Stomach (tissue), 9 donors: Measurements from ENCODE around the gene ATF5. TPM values are rescaled to one million over a fixed set of nuclear protein-coding genes. Genes with fewer than 3 reads are reported as not detected.

Source experiments
- DNase-seq, 2 donors: peaks; one replicate each; pipeline versions ENCODE4 v3.0.0 to v3.0.0-alpha.2; 2013 to 2019
- H3K27ac ChIP-seq, 5 donors: fragments of 200-600 bp in 4 of 5; sonication (generic) in 4 of 5; one replicate each; pipeline ENCODE4 v1.5.1; 2013 to 2019; ENCODE audit warnings: mild to moderate bottlenecking in 1 of 5, moderate library complexity in 1 of 5
- H3K27me3 ChIP-seq, 3 donors: fragments of 200-600 bp; sonication (generic); one replicate each; pipeline ENCODE4 v1.5.1; 2017 to 2019; ENCODE audit warnings: mixed run types in 1 of 3
- H3K36me3 ChIP-seq, 4 donors: fragments of 200-600 bp; sonication (generic); 1 replicate in 3 of 4; 2 replicates in 1 of 4; pipeline ENCODE4 v1.5.1; 2016 to 2019
- H3K4me1 ChIP-seq, 4 donors: fragments of 200-600 bp; sonication (generic); one replicate each; pipeline ENCODE4 v1.5.1; 2016 to 2019
- H3K4me3 ChIP-seq, 4 donors: fragments of 200-600 bp; sonication (generic) in 3 of 4; one replicate each; pipeline ENCODE4 v1.5.1; 2016 to 2019; ENCODE audit warnings: mild to moderate bottlenecking in 1 of 4
- H3K9me3 ChIP-seq, 4 donors: fragments of 200-600 bp; sonication (generic); one replicate each; pipeline ENCODE4 v1.5.1; 2016 to 2019
- CTCF ChIP-seq, 7 experiments: fragments of 450-650 bp in 4 of 7; fragments of 200-600 bp in 3 of 7; sonication (generic) in 3 of 7; IDR thresholded peaks; one replicate each; pipeline ENCODE4 v1.5.1; 2016 to 2019; ENCODE audit warnings: antibody characterized with exemption in 7 of 7, control low read depth in 2 of 7, mild to moderate bottlenecking in 1 of 7
- EP300 ChIP-seq: sonication (generic); formaldehyde crosslinking; IDR thresholded peaks from one replicate; pipeline ENCODE4 v1.6.1; 2017; ENCODE audit warnings: antibody characterized with exemption
- POLR2A ChIP-seq, 4 donors: fragments of 450-650 bp; IDR thresholded peaks; one replicate each; pipeline ENCODE4 v1.6.1; 2016; ENCODE audit warnings: antibody characterized with exemption in 4 of 4, control low read depth in 2 of 4, mild to moderate bottlenecking in 1 of 4, moderate library complexity in 1 of 4
- POLR2AphosphoS5 ChIP-seq, 3 donors: sonication (generic); formaldehyde crosslinking; IDR thresholded peaks; one replicate each; pipeline ENCODE4 v1.6.1; 2016; ENCODE audit warnings: antibody characterized with exemption in 3 of 3
- WGBS, 5 donors: extraction: QIAGEN DNeasy Blood & Tissue Kit in 3 of 5; methylation state at CpG; one replicate each; pipeline versions ENCODE4 v1.1.5 to v1.1.7; 2013 to 2018; 5-methylcytosine and 5-hydroxymethylcytosine counted together
- intact Hi-C: fragments of 100-400 bp; cut with DNase I; formaldehyde crosslinking; loops from one replicate; pipeline ENCODE4 v1.15.1; 2023; ENCODE audit warnings: low total_unique reads
- polyA plus RNA-seq, 3 donors: library from polyadenylated mRNA; stranded (reverse); fragments of 200-250 nt; gene quantifications; one replicate each; pipeline ENCODE4 v1.2.3, GENCODE V29; 2013
- total RNA-seq, 5 donors: library from RNA; depleted of rRNA; stranded (reverse); fragments of >200 nt; gene quantifications; one replicate each; pipeline versions ENCODE4 v1.1.0 to v1.2.3, GENCODE V29; 2014 to 2016
- donor health status: healthy with polysubstance abuse.
- donor health status: Bipolar disorder and iron deficiency.
- donor health status: healthy.

ATF5 gene
- total and polyA plus RNA-seq, 8 donors = 2.2 to 40.3 (median 9.9) TPM

GRCh38 chr19:49931293-49932040 is 2.5 kb downstream of the ATF5 start:
- no peak for TF ChIP-seq POLR2AphosphoS5 (IDR thresholded peaks at IDR 0.05)
- no peak for TF ChIP-seq EP300
- TF ChIP-seq POLR2A (IDR thresholded peaks at IDR 0.05) = no peak
- no peak for TF ChIP-seq CTCF (IDR thresholded peaks at IDR 0.05)
- Histone ChIP-seq H3K4me3 (no peak overlapping the region), H3K27me3 (no peaks in the 10 kb centered on the region), H3K36me3 (peaks cover 6 to 41% (median 25%) of the 10 kb centered on the region in 4 donors), H3K4me1 (peaks cover 15 to 33% (median 28%) of the 10 kb centered on the region in 4 donors), H3K27ac (no peak overlapping the region), H3K9me3 (no peaks in the 10 kb centered on the region)
- intact Hi-C loops = no loop called here
- WGBS, 5 donors = 89 to 98% (median 94%) methylated on average over 7 of the region's 7 CpGs
- no peak for DNase-seq

- no peak overlapping the region for H3K27ac ChIP-seq
- no peak for DNase-seq
- no peak for TF ChIP-seq CTCF (IDR thresholded peaks at IDR 0.05)
- TF ChIP-seq POLR2A (IDR thresholded peaks at IDR 0.05) = no peak
- TF ChIP-seq EP300 = no peak
- TF ChIP-seq POLR2AphosphoS5 (IDR thresholded peaks at IDR 0.05) = no peak
- peaks cover 6 to 35% (median 19%) of the 10 kb centered on the region in 4 donors for H3K36me3 ChIP-seq
- WGBS, 5 donors = 86 to 95% (median 95%) methylated on average over 5 of the region's 5 CpGs
- H3K4me1 ChIP-seq = peaks cover 14 to 28% (median 23%) of the 10 kb centered on the region in 4 donors
- H3K4me3 ChIP-seq = no peak overlapping the region
- H3K9me3 ChIP-seq = no peaks in the 10 kb centered on the region
- intact Hi-C loops = no loop called here
- H3K27me3 ChIP-seq = no peaks in the 10 kb centered on the region
Observed at GRCh38 chr19:49932041-49932451, 3.0 kb downstream of the ATF5 start.

GRCh38 chr19:49932731-49933131 is 3.7 kb downstream of the ATF5 start:
- peaks cover 8 to 28% (median 19%) of the 10 kb centered on the region in 4 donors for H3K4me1 ChIP-seq
- peak in 1 of 2 donors; percentile 51 for DNase-seq
- H3K27me3 ChIP-seq = no peaks in the 10 kb centered on the region
- H3K9me3 ChIP-seq = no peaks in the 10 kb centered on the region
- TF ChIP-seq POLR2A (IDR thresholded peaks at IDR 0.05) = no peak
- no peak for TF ChIP-seq EP300
- no peak for TF ChIP-seq POLR2AphosphoS5 (IDR thresholded peaks at IDR 0.05)
- peaks cover 6 to 28% (median 13%) of the 10 kb centered on the region in 4 donors for H3K36me3 ChIP-seq
- H3K4me3 ChIP-seq = no peak overlapping the region
- H3K27ac ChIP-seq = no peak overlapping the region
- 88 to 95% (median 89%) methylated on average over 15 to 25 of the region's 25 CpGs for WGBS, 5 donors
- intact Hi-C loops = no loop called here

- Histone ChIP-seq H3K4me1 (peaks cover 4 to 23% (median 15%) of the 10 kb centered on the region in 4 donors), H3K9me3 (no peaks in the 10 kb centered on the region), H3K4me3 (no peak overlapping the region), H3K36me3 (peaks cover 6 to 27% (median 13%) of the 10 kb centered on the region in 4 donors), H3K27ac (no peak overlapping the region), H3K27me3 (no peaks in the 10 kb centered on the region)
- WGBS, 5 donors = 86 to 98% (median 89%) methylated on average over 8 of the region's 8 CpGs
- DNase-seq = no peak
- intact Hi-C loops = no loop called here
- no peak for TF ChIP-seq EP300
- no peak for TF ChIP-seq CTCF (IDR thresholded peaks at IDR 0.05)
- no peak for TF ChIP-seq POLR2A (IDR thresholded peaks at IDR 0.05)
- no peak for TF ChIP-seq POLR2AphosphoS5 (IDR thresholded peaks at IDR 0.05)
Observed at GRCh38 chr19:49933643-49934042, 4.6 kb downstream of the ATF5 start.

- TF ChIP-seq POLR2A (IDR thresholded peaks at IDR 0.05) = no peak
- no peak for TF ChIP-seq EP300
- no peak for TF ChIP-seq POLR2AphosphoS5 (IDR thresholded peaks at IDR 0.05)
- TF ChIP-seq CTCF (IDR thresholded peaks at IDR 0.05) = no peak
- peaks cover 6 to 17% (median 10%) of the 10 kb centered on the region in 4 donors for H3K36me3 ChIP-seq
- no peak for DNase-seq
- peaks cover 0 to 3% (median 0%) of the 10 kb centered on the region in 3 donors for H3K27me3 ChIP-seq
- H3K4me3 ChIP-seq = no peak overlapping the region
- H3K9me3 ChIP-seq = no peaks in the 10 kb centered on the region
- H3K4me1 ChIP-seq = peaks cover 4 to 12% (median 8%) of the 10 kb centered on the region in 4 donors
- no peak overlapping the region for H3K27ac ChIP-seq
- 54 to 76% (median 68%) methylated on average over 5 of the region's 5 CpGs for WGBS, 5 donors
- intact Hi-C loops = no loop called here
Observed at GRCh38 chr19:49936549-49936948, 7.5 kb downstream of the ATF5 start.
